Breast epithelium (tissue), 3 donors: ENCODE data around the gene CSMD2.

Source experiments
- CTCF ChIP-seq, 3 donors: fragments of 450-650 bp; IDR thresholded peaks; one replicate each; pipeline ENCODE4 v1.5.1; 2016 to 2017; ENCODE audit warnings: antibody characterized with exemption in 3 of 3, mild to moderate bottlenecking in 3 of 3, moderate library complexity in 3 of 3
- POLR2A ChIP-seq: fragments of 450-650 bp; IDR thresholded peaks from one replicate; pipeline ENCODE4 v1.6.1; 2016; ENCODE audit warnings: antibody characterized with exemption, mild to moderate bottlenecking, moderate library complexity

- TF ChIP-seq CTCF (IDR thresholded peaks at IDR 0.05): no peak
- TF ChIP-seq POLR2A: no peak
Observed at GRCh38 chr1:33696311-33696710, 468.7 kb downstream of the CSMD2 start.
